ENCODE results near the gene SPOCD1.

The SPOCD1 gene

DNA sequence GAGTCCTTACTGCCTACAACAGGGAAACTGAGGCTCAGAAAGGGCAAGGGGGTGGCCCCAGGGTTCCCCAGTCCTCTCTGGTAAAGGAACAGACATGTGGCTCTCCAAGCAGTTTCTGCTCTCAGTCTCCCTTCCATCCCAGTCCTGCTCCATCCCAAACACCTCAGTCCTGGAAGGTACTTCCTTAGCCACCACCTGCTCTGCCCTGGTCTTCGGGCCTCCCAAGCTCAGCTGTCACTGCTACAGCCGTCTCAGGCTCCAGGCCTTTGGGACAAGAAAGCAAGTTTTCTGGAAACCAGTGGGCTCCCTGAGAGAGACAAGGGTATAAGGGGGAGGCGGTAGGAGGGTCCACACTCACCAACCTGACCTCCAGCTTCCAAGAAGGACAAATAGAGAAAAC is 28.6 kb downstream of the SPOCD1 start:
- no peak for DNase-seq (ENCODE audit: low read depth)

DNA sequence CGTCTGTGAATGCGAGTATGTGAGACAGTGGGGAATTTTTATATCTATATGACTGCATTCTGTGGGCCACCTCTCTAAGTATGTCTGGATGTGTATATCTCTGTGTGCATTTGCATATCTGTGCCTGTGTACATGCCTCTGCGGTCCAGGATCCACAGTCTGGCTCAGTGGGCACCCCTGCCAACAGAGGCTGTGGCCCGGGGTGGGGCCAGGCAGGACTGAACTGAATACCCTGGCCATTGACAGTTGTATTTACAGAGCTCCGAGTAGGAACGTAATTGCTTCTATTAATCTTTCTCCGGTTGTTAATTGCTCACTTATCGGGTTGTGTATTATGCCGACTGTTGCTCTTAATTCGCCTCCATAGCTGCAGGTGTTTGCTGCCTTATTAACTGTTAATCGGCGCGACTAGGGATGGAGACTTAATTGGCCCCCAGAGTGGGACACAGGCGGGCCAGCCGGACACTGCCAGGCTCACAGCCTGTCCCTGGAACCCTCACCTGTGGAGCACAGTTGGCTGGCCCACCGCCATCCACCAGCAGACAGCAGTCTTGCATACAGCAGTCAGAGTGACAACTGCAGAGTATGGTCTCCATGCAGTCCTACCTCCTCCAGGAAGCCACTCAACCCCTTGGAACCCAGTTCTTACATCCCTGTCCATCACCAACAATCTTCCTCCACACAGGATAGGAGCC is 29.3 kb downstream of the SPOCD1 start:
- no peak for DNase-seq (ENCODE audit: low read depth)

DNA sequence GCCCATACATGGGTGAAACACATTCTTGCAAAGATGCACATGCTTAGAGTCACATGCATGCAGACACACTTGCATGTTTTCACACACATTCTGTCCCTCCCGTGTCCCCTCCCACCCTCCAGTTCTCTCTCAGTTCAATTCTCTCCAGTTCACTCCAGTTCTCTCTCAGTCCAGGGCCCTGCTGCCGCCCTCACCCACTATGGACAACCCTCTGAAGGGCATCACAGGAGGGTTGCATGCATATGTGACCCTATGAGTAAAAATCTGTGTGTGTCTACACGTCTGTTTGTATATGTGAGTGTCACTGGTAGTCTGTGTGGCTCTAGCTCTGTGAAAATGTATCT is 29.9 kb downstream of the SPOCD1 start:
- DNase-seq (ENCODE audit: low read depth): no peak

DNA sequence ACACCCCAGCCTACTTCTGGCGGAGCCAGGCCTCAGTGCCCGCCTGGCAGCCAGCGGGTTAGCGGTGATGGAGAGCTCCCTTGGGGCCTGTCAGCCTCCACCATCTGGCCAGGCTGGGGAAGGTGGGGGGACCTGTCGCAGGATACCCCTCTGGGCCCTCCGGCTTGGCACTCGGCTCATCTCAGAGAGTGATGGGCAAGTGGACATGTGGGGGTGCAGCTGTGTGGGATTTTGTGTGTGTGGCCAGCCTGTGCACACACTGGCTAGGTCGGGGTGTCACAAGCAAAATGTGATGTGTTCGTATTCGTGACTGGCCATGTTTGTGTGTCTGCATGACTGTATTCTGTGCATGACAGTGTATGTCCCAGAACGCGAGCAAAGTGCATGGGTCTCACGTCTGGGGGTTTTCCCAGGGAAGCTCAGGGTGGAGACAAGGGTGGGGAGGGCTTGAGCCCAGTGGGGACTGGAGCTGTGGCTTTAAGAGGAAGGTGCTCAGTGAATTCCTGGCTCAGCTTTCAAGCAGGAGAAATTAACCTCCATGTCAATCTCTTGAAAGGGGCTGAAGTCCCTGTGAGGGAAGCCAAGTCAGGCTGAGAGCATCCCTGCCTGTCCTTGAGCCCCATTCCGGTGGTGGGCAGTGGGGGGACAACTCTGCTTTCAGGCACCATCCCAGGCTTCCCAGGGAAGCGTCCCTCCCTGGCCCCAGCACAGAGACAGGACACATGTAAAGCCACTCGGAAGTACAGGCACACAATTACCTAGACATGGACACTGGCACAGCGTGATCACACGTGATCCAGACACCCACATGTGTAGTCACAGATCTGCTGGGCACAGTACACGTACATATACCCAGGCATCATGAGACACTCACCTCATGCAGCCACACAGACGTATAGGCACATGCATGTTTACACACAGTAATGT is 30.5 kb downstream of the SPOCD1 start:
- no peak for DNase-seq (ENCODE audit: low read depth)

DNA sequence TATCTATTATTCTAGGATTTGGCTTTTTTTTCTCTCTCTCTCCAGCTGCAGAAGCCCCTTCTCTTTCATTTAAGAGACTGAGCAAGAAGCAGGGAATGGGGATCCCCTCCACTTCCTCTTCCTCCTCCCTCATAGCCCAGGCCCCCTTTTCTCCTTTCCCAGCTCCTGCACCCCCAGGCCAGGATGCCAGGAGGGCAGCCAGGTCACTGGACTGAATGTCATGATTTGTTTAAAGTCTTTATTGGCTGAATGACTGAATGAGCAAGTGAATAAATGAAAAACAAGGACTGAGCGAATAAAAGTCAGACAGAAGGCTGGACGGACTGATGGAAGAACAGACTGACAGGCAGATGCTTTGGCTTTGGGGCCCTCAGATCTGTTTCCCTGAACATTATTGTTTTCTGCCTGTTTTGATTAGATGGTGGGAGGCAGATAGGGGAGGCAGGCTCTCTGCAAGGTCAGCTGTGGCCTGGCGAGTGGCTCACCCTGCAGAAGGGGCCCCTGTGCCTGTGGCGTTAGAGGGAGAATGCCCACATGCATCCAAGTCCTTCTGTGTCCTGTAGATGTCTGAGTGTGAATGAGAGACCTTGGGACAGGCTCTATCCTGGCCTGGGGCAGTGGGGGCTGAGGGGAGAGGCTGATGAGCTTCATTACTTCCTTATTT is 31.3 kb downstream of the SPOCD1 start:
- DNase-seq (ENCODE audit: low read depth): no peak

DNA sequence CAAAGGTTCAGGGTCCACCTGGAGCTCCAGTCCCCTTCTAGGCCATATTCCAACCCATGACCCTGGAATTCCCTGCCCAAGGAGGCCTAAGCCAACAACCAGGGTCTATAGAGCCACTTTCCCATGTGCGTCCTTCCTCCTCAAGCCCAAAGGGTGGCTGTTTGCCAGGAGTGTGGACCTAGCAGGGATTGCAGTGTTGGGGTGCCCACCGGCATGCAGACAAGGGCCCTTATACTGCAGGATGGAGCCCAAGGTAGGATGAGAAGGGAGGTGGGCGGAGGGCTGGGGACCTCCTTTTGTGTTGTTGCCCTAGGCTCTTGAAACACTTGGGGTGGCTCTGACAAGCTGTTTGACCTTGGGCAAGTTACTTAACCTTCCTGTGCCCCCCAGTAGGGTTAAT is 32.0 kb downstream of the SPOCD1 start:
- no peak for DNase-seq (ENCODE audit: low read depth)

DNA sequence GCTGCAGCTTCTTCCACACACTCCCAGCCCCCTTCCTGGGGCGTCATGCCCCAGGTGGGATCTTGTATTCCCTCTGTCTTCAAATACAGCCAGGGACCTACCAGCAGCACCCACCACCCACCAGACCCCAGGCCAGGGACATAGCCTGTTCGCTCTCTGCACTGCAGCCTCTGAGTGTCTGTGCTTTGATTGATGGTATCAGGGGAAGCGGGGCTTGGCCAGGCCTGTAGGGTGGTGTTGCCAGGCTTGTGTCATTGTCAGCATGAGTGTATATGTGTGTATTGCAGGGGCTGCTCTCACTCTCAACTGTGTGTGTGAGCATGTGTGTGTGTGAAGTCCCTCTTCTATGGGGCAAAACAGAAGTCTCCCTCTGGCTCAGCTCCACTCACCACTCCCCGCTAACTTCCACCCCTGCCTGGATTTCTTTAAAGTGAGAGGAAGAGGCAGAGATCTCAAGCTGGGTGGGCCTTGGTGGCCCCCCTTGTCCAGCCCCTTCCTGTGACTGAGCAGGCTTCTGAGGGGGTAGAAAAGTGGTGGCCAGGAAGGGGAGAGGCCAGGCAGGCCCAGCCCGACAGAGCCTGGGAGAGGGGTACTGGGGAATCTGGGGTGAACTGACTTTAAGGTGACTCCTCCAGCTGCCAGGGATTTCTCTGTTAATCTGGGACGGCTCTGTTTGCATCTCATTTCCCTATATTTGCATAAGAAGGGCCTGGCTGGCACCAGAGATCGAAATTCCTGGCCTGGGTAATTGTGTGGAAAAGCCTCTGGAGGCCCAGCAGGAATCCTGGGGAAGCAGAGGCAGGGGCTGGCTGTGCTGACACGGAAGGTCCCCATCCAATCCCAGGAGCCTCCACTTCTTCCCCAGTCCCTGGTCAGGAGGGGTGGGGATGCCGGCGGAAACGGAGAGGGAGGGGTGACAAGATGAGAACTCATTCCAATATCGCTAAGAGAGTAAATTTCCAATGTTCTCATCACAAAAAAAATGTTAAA is 33.1 kb downstream of the SPOCD1 start:
- no peak for DNase-seq (ENCODE audit: low read depth)

DNA sequence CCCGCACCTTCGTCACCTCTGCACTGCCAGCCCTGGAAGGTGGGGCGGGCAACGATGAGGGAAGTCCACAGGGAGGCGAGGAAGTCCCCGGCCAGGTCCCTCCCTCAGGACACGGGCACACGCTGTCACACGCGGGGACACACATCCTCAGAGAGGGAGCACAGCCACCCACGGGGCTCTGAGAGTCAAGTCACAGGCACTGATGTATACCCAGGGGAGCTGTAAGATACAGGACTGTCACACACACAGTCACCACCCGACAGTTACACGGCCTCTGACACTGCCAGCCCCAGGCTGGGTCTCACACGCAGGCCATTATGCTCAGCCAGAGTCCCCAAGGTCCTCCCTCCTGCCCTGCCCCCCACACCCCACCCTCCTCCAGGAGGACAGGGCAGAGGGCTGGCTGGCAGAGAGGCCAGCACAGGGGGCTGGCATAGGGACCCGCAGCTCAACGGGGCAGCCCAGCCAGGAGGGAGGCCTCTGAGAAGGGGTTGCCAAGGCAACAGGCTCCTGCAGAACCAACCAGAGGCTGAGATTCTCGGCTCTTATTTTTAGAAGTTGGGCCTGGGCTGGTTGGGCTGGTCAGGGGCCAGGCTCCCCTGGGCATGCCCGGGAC is 34.0 kb downstream of the SPOCD1 start:
- no peak for DNase-seq (ENCODE audit: low read depth)

DNA sequence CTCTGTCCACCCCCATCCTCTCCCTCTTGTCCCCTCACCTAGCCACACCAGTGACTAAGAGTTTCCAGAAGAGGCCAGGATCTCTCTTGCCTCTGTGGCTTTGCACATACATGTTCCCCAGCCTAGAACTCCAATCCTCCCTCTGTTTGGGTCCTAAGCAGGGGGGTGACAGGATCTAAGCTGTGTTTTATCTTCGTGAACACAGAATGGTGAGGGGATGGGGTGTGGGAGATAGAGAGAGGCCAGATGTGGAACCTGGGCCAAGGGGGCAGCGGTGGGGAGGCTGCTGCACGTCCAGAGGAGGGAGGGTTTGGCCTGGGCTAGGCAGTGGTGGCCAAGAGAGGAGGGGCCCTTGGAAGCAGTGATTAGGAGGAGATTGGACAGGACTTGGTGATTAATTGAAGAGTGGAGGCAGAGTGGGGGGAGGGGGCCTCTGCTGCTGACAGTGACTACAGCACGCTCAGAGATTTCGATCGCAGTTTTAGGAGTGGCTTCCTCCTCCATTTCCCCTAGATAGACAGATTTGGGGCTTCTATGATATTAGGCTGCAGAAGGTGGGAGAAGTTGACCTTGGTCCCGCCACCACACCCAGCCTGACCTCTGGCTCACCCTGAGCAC is 34.6 kb downstream of the SPOCD1 start:
- no peak for DNase-seq (ENCODE audit: low read depth)

DNA sequence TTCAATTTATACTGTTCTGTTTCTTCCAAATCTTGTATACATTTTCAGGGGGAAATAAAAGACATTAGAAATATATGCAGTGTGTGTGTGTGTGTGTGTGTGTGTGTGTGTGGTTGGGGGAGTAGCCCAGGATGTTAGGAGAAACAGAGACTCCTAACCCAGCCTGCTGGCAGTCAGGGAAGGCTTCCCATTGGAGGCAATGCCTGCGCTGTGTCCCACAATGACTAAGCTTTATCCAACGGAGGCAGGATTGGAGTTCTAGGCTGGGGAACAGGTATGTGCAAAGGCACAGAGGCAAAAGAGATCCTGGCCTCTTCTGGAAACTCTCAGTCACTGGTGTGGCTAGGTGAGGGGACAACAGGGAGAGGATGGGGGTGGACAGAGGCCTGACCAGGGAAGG is 35.2 kb downstream of the SPOCD1 start:
- no peak for DNase-seq (ENCODE audit: low read depth)

DNA sequence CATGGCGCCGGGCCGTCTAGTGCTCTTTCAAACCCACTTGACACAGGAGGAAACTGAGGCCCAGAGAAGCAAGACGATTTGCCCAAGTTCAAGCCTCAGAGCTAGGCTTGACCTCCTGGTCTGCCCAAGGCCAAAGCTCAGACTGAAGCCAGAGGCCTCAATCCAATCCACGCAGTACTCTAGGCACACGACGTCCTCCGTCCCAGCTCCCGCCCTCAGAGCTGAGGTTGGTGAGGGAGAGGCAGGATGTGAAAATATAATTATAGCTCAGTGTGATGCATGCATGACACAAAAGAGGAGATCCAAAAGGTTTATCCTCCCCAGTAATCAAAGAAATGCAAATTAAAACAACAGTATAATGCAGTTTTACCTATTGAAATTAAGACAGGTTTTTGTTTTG is 36.1 kb downstream of the SPOCD1 start:
- no peak for DNase-seq (ENCODE audit: low read depth)

DNA sequence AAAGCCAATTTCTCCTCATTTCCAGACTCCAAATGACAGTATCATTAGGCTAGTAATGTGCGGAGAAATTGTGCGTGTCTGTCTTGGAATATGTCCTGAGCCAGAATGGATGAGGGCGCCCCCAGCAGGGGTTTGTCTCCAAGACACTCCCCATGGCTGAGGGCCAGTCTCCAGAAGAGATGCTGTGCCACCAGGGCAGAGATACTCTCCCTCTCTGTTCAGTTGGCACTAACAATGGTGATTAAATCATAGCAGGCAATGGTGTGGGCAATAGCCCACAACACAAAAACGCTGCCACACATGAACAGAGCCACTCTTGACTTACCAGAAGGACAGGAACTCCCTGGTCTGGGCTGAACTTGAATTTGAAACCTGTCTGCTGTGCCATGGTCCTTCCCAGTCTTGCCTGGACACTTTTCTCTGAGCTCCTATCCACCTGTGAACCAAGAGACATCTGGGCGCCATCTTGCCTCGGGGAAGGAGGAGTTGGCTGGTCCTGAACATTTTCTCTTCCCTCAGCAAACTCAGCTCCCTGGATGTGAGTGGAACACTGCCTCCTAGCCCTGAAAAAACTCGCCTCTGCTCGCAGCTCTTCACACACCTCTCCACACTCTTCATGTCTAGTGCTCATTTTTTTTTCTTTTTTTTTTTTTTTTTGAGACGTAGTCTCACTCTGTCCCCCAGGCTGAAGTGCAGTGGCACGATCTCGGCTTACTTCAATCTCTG is 36.9 kb downstream of the SPOCD1 start:
- no peak for DNase-seq (ENCODE audit: low read depth)

DNA sequence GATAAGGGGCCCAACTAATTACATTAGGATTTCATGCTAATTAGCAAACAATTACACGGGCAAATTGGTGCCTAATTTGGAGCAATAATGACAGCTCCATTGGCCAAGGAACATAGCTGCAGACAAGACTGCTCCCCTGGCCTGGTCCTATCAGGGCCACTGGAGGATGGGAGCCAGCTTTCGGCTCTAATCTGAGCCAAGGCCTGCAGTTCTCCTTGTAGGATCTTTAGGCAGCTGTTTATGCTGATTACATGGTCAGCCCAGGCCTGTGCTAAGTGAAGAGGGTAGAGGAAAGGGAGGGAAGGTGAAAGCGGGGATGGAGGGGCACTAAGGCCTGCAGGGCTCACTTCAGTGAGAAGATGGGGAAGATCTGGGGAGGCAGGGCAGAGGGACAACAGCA is 39.3 kb downstream of the SPOCD1 start:
- no peak for DNase-seq (ENCODE audit: low read depth)

DNA sequence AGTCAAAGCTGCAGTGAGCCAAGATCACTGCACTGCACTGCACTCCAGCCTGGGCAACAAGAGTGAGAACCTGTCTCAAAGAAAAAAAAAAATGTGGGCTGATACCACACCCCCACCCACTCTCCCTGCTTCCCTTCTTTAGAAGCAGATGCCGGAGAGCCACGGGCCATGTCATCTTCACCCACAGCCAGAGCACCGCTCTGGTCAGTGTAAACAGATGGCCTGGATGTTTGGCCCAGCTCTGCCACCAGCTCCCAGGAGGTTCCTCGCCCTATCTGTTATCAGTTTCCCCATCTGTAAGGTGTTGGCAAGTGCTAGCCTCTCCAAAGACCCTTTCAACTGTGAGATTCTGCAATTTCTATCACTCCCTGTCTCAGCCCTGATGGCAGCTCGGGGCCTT is 39.8 kb downstream of the SPOCD1 start:
- DNase-seq (ENCODE audit: low read depth): no peak

DNA sequence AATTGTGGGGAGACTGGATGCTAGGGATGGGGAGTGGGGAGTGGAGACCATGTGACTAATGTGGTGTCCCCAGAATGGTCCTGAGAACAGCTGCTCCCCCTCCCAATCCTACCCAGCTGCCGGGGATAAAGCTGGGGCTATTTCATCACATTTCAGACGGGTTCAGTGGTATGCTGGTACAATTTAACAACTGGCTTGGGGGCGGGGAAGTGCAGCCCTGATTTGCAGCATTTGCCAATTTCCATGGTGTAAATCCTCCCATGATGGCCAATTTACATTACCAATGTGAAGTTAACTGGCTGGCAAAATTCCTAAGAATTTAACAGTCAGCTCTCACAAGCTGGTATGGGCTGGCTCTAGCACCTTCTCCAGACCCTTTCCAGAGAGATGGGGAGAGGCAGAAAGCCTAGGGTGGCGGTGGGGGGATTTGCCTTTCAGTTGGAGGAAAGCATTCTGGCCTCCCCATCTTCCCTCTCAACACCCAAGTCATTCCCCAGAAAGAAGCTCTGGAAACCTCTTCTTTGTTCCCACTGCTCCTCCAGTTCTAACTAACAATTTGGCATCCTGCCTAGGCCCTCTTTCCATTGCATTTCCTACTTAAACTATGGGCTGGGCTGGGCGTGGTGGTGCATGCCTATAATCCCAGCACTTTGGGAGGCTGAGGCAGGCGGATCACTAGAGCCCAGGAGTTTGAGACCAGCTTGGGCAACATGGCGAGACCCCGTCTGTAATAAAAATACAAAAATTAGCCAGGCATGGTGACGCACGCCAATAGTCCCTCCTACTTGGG is 40.4 kb downstream of the SPOCD1 start:
- DNase-seq (ENCODE audit: low read depth): no peak

DNA sequence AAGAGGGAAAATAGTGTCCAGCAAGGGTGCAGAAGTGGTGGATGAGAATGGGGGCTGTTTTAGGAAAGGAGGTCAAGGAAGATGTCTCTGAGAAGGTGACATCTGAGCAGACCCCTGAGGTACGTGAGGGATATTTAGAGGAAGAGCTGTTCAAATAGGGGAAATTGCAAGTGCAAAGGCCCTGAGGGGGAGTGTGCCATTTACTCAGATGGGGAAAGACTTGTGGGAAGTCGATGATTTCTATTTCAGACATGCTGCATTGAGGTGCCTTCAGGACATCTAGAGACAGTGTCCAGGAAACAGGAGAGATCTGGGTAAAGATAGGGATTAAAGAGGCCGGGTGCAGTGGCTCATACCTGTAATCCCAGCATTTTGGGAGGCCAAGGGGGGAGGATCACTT is 41.3 kb downstream of the SPOCD1 start:
- no peak for DNase-seq (ENCODE audit: low read depth)

DNA sequence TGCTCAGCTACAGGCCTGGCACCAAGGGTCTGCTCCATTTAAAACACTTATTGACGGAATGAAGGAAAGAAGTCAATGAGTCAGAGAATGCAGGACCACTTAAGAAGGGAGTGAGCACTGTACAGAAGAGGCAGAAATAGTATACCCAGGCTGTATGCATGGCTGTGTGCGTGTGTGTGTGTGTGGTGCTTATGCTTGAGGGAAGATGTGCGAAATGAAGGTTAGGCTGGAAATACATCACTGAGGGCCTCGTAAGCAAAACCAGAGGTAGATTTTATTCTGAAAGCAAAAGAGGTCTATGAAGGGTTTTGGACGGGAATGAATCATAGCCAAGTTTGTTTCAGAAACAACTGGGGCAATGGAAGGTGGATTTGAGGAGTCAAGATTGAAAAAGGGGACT is 42.0 kb downstream of the SPOCD1 start:
- no peak for DNase-seq (ENCODE audit: low read depth)

DNA sequence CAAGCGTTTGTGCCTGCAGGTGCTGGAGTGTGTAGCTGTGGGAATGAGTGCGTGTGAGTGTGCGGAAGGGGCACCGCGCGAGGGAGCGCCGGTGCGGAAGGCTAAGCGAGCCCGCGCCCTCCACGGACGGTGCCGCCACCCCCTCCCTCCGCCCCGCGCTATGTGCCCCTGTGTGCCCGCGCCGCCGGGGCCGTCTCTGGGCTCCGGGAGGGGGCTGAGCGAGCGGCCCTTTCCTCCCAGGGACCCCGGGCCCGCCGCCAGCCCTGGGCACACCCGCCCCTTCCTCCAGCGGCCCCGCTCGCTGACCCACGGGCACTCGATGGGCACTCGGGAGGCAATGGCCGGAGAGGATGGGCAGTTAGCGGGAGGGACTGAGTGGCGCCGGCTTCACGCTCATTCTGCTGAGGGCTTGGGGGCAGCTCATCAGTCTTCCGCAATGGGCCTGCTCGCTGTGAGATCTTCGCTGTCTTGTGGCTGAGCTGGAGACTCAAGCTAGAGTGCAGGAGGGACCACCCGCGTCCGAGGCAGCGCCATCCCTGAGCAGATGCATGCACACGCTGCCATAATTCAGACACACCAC is 43.1 kb downstream of the SPOCD1 start:
- DNase-seq (ENCODE audit: low read depth): no peak
